A673 (cell line): ENCODE data around the gene EXOSC10. TPM values are rescaled to one million over a fixed set of nuclear protein-coding genes. Genes with fewer than 3 reads are reported as not detected.

ENCODE experiments used
- BruUV-seq: library from RNA; stranded (reverse); fragments of 400-500 nt; replicated peaks from 2 replicates; lab custom pipeline; 2021; lab: Mats Ljungman, UMichigan
- CTCF ChIA-PET: fragments of 300-600 bp; sonication (Branson Sonifier 250); formaldehyde crosslinking; loops from one replicate; lab custom pipeline; 2022; ENCODE audit warnings: antibody characterized with exemption; lab: Charles Lee
- POLR2A ChIA-PET: fragments of 300-600 bp; sonication (Branson Sonifier 250); formaldehyde crosslinking; loops from one replicate; lab custom pipeline; 2022; ENCODE audit warnings: antibody characterized with exemption; ENCODE audit not compliant: low non-redundant PET; lab: Charles Lee
- DNase-seq: peaks from one replicate; pipeline ENCODE4 v3.0.0-alpha.2; 2015; ENCODE audit warnings: low spot score
- H3K27ac ChIP-seq: fragments of 200-600 bp; sonication (generic); 2 replicates; pipeline ENCODE4 v1.5.1; 2016; ENCODE audit warnings: mixed run types, low read depth, mild to moderate bottlenecking, mixed read lengths, antibody characterized with exemption, low read length; ENCODE audit not compliant: poor library complexity, severe bottlenecking
- H3K27me3 ChIP-seq: fragments of 200-600 bp; sonication (generic); replicated peaks from 2 replicates; pipeline ENCODE4 v1.6.1; 2017; ENCODE audit warnings: mixed run types, low read depth, mild to moderate bottlenecking, mixed read lengths, antibody characterized with exemption, low read length; ENCODE audit not compliant: insufficient read depth, poor library complexity
- H3K36me3 ChIP-seq: fragments of 200-600 bp; sonication (generic); 2 replicates; pipeline ENCODE4 v1.6.1; 2016; ENCODE audit warnings: mixed run types, mild to moderate bottlenecking, mixed read lengths, antibody characterized with exemption, low read length; ENCODE audit not compliant: insufficient read depth, poor library complexity, severe bottlenecking
- H3K4me1 ChIP-seq: fragments of 200-600 bp; sonication (generic); 2 replicates; pipeline ENCODE4 v1.6.1; 2017; ENCODE audit warnings: mixed run types, mild to moderate bottlenecking, mixed read lengths, antibody characterized with exemption, low read length; ENCODE audit not compliant: insufficient read depth, poor library complexity, severe bottlenecking
- H3K4me3 ChIP-seq: fragments of 200-600 bp; sonication (generic); 2 replicates; pipeline ENCODE4 v1.5.1; 2016; ENCODE audit warnings: low read depth, mixed run types, mild to moderate bottlenecking, mixed read lengths, low read length; ENCODE audit not compliant: poor library complexity, severe bottlenecking
- H3K9me3 ChIP-seq: fragments of 200-600 bp; sonication (generic); 2 replicates; pipeline ENCODE4 v1.6.1; 2016; ENCODE audit warnings: mixed run types, low read depth, mild to moderate bottlenecking, mixed read lengths, antibody characterized with exemption, low read length; ENCODE audit not compliant: poor library complexity, severe bottlenecking
- EZH2 ChIP-seq: fragments of 200-600 bp; sonication (generic); IDR thresholded peaks from 2 replicates; pipeline ENCODE4 v1.6.1; 2017; ENCODE audit warnings: borderline replicate concordance, low read depth, mild to moderate bottlenecking, mixed read lengths, antibody characterized with exemption, low read length; ENCODE audit not compliant: poor library complexity, severe bottlenecking
- intact Hi-C: fragments of 100-400 bp; cut with micrococcal nuclease; formaldehyde crosslinking; loops from one replicate; pipeline ENCODE4 v1.10.0; 2022; ENCODE audit not compliant: unreplicated experiment
- total RNA-seq: library from RNA; stranded (reverse); gene quantifications from 2 replicates; pipeline ENCODE4 v1.2.3, GENCODE V29; 2021
- TF ChIP-seq, protein P1 (sequence below): fragments of 300-800, 200-600 bp; sonication (generic); conservative IDR thresholded peaks from 2 replicates; pipeline ENCODE4 v1.5.1; 2017; ENCODE audit warnings: low read depth, mild to moderate bottlenecking, antibody characterized with exemption, low read length, moderate library complexity, mixed read lengths

Gene EXOSC10
- total RNA-seq, 1 experiment from 2014 or later, result 119 TPM

DNA sequence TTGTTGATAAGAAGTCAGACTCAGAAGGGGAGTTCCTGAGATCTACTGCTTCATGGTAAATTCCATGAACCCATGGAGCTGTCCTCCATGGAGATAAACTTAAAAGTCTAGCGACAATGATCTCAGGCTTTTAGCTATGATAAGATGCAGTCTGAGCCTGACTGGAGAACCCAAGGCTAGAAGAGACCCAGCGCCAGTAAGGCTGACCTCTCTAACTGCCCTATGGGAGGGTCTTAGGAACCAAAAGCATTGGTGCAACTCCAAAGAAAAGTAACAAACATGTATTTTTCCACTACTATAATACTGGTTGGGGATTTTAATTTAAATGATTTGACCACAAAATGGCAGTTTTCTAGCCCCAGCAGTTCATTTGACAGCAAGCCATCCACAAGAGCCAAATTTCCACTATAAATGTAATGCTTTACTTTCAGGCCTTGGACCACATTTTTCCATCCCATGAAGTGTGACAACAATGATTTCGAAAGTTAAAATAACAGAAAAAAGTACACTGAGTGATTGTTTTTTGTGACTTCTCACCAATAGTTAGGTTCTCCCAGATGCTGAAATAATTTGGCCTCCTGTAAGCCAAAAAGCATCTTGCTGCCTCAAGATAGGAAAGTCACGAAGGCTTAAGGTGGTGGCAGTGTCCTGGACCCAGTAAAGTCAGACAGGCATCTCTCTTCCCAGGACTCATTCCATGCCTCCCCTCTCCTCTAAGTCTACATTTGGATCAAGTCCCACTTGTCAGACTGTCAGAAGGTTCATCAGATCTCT, 43.1 kb upstream of the EXOSC10 start:
- Histone ChIP-seq H3K9me3 (no peaks in the 10 kb centered on the region), H3K4me3 (no peak overlapping the region), H3K27me3 (no peaks in the 10 kb centered on the region), H3K27ac (no peak overlapping the region), H3K4me1 (no peaks in the 10 kb centered on the region), H3K36me3 (peaks cover 27% of the 10 kb centered on the region)
- ChIA-PET POLR2A (no interaction called here), CTCF (no interaction called here)
- intact Hi-C loops, result no loop called here
- BruUV-seq, result no TSS peak
- no peak for DNase-seq
- TF ChIP-seq, protein P1, sequence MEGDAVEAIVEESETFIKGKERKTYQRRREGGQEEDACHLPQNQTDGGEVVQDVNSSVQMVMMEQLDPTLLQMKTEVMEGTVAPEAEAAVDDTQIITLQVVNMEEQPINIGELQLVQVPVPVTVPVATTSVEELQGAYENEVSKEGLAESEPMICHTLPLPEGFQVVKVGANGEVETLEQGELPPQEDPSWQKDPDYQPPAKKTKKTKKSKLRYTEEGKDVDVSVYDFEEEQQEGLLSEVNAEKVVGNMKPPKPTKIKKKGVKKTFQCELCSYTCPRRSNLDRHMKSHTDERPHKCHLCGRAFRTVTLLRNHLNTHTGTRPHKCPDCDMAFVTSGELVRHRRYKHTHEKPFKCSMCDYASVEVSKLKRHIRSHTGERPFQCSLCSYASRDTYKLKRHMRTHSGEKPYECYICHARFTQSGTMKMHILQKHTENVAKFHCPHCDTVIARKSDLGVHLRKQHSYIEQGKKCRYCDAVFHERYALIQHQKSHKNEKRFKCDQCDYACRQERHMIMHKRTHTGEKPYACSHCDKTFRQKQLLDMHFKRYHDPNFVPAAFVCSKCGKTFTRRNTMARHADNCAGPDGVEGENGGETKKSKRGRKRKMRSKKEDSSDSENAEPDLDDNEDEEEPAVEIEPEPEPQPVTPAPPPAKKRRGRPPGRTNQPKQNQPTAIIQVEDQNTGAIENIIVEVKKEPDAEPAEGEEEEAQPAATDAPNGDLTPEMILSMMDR, result no peak
- TF ChIP-seq EZH2, result no peak

DNA sequence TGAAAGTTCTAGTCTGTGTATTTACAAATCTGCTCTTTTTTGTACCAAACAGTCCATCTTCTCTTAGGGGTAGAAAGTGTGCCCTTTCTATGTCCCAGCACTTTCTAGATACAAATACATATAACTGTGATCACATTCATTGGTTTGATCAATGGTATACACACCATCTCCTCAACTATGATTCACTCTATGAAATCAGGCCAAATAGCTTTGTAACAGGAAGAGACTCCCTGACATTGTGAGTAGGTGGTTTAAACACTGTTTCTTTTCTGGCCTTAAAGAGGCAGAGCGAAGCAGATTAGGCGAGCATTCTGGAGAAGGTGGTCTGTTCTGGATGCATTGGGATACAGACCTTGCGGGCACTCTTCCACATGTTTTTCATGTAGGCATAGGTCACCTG, 39.3 kb upstream of the EXOSC10 start:
- Histone ChIP-seq H3K27me3 (no peaks in the 10 kb centered on the region), H3K27ac (no peak overlapping the region), H3K4me1 (no peaks in the 10 kb centered on the region), H3K9me3 (no peaks in the 10 kb centered on the region), H3K36me3 (peaks cover 22% of the 10 kb centered on the region), H3K4me3 (no peak overlapping the region)
- ChIA-PET POLR2A (no interaction called here), CTCF (no interaction called here)
- TF ChIP-seq, protein P1, result no peak
- no peak for TF ChIP-seq EZH2
- BruUV-seq, result no TSS peak
- no peak for DNase-seq
- intact Hi-C loops, result no loop called here

DNA sequence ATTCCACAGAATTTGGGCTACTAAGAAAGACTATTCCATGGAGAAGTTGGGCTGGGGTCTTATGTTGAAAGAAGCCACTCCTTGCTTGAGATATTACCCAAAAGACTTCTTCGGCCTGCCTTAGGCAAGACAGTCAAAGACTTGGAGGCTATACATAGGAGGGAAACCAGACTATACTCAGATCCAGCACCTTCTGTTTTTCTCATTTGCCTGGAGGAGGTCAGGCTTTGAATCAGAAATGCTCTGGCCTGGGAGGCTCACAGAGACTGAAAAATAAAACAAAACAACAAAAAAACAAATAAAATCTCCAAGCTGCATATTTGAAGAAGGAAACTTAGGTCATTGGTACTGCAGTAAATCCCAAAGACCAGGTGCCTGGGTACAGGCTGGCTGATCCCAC, 38.4 kb upstream of the EXOSC10 start:
- POLR2A ChIA-PET, result no interaction called here
- no peak for DNase-seq
- BruUV-seq, result no TSS peak
- Histone ChIP-seq H3K27ac (no peak overlapping the region), H3K9me3 (no peaks in the 10 kb centered on the region), H3K36me3 (peaks cover 31% of the 10 kb centered on the region), H3K4me3 (no peak overlapping the region), H3K4me1 (no peaks in the 10 kb centered on the region), H3K27me3 (no peaks in the 10 kb centered on the region)
- intact Hi-C loops, result no loop called here
- CTCF ChIA-PET, result no interaction called here
- TF ChIP-seq EZH2, result no peak

DNA sequence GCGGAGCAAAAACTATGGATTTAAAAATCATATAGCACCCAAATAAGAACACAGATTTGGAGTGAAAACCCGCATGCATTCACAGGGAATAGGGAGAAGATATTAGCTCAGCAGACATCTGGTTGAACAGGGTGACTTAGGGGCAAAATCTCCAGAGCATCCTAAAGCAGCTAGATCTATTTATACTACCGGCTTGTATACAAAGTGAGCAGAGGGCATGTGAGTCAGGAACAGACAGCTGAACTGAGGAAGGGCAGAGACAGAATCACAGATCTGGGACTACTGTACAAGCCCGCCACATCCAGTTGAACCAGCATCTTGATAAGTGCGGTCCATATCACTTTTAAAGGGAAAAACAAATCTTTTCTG, 35.2 kb upstream of the EXOSC10 start:
- BruUV-seq, result no TSS peak
- no peak overlapping the region for H3K27ac ChIP-seq
- no peak for DNase-seq
- H3K4me1 ChIP-seq, result no peaks in the 10 kb centered on the region
- ChIA-PET CTCF (no interaction called here), POLR2A (no interaction called here)
- no peaks in the 10 kb centered on the region for H3K27me3 ChIP-seq
- TF ChIP-seq EZH2, result no peak
- TF ChIP-seq, protein P1, result no peak
- no peak overlapping the region for H3K4me3 ChIP-seq
- H3K9me3 ChIP-seq, result no peaks in the 10 kb centered on the region
- intact Hi-C loops, result no loop called here
- peaks cover 45% of the 10 kb centered on the region for H3K36me3 ChIP-seq
